KOPT-K1 (cell line): ENCODE results near the gene HECTD2.

Experiments used
- H3K27ac ChIP-seq: fragments of 200-600 bp; sonication (generic); 2 replicates; pipeline ENCODE4 v1.5.1; 2016; ENCODE audit warnings: antibody characterized with exemption, mild to moderate bottlenecking, low read depth, low read length; ENCODE audit not compliant: poor library complexity, severe bottlenecking
- H3K36me3 ChIP-seq: fragments of 200-600 bp; sonication (generic); 2 replicates; pipeline ENCODE4 v1.5.1; 2017; ENCODE audit warnings: antibody characterized with exemption, mild to moderate bottlenecking, low read length, moderate library complexity; ENCODE audit not compliant: insufficient read depth
- H3K9me3 ChIP-seq: fragments of 200-600 bp; sonication (generic); 2 replicates; pipeline ENCODE4 v1.5.1; 2017; ENCODE audit warnings: antibody characterized with exemption, low read length, mild to moderate bottlenecking; ENCODE audit not compliant: insufficient read depth, poor library complexity, severe bottlenecking

The HECTD2 gene

DNA sequence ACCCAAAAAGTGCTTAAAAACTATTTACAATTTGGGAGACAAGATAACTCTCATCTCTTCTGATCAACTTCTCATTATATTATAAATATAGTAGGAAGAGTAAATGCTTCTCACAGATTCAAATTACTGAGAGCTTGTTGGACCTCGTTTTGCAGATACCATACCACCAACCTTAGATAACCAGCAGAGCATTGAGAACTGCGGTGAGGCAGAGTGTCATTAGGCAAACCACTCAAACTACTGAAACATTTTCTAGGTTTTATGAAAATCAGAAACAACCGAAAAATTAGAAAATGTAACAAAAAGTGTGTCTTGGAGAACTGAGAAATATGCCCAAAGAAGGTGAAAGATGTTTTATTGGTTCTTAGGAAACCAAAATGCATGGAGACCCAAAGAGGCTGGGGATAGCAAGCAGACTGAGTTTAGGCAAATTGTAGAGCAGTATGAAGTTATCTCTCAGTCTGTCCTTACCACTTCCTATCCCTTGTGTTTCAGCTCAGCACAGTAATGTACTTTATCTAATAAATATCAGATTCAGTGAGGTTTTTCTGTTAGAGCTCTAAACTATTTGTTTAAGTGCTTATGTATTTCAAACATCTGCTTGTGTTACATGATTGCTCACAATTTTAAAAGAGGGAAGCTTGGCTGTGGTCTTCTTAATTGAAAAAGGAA lies 77.9 kb downstream of the HECTD2 start:
- H3K36me3 ChIP-seq, result no peaks in the 10 kb centered on the region

DNA sequence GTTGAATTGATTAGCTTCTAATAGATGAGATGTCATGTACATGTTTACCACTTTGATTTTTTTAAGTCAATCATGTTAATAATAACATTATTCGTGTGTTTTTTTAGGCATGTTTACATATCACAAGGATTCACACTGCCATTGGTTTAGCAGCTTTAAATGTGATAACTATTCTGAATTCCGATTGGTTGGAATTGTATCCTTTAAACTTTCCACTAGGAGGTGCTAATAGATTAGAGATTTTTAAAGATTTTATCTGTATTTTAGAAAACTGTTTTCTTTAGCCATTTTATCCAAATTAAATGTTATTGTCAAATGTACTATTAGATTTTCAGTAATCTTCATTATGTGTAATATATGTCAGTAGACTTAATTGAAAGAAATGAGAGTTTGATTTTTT lies 83.2 kb downstream of the HECTD2 start:
- Histone ChIP-seq H3K27ac (no peak overlapping the region), H3K36me3 (no peaks in the 10 kb centered on the region), H3K9me3 (no peaks in the 10 kb centered on the region)

More for the DNA sequence above, 77.9 kb downstream of the HECTD2 start:
- Histone ChIP-seq H3K27ac (no peak overlapping the region), H3K9me3 (no peaks in the 10 kb centered on the region)

DNA sequence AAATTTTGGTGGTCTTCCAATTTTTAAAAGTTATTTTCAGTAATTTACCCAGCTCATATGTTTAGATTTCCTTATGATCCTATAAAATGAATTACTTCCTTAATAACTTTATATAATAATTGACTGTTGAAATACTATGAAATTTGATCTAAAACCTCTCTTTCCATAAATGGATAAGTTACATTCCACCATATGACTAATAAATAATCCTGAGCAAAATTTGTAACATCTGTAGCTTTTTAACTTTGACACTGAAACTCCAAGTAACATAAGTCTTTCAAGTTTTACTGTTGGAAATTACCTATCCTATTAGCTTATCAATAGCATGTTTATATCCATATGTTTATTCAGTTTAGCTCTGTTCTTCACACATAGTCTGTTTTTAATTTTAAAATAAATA lies 85.3 kb downstream of the HECTD2 start:
- Histone ChIP-seq H3K9me3 (no peaks in the 10 kb centered on the region), H3K27ac (no peak overlapping the region), H3K36me3 (no peaks in the 10 kb centered on the region)

DNA sequence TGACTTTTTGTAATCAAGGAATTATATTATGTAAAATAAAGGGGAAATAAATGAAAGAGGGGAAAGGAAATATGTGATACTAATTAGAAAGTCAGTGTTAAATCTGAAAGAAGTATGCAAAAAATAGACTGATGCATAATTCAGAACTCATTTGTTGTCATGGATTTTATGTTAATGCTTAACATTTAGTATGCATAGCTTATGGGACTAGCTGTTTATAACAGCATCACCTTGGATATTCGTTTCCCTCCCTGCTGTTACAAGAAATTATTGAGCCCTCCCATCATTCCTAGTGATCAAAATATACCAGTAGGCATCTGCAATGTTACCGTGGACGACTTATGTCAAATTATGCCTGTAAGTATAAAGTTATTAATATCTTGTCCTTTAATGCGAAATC lies 85.9 kb downstream of the HECTD2 start:
- no peaks in the 10 kb centered on the region for H3K9me3 ChIP-seq
- no peak overlapping the region for H3K27ac ChIP-seq
- no peaks in the 10 kb centered on the region for H3K36me3 ChIP-seq

DNA sequence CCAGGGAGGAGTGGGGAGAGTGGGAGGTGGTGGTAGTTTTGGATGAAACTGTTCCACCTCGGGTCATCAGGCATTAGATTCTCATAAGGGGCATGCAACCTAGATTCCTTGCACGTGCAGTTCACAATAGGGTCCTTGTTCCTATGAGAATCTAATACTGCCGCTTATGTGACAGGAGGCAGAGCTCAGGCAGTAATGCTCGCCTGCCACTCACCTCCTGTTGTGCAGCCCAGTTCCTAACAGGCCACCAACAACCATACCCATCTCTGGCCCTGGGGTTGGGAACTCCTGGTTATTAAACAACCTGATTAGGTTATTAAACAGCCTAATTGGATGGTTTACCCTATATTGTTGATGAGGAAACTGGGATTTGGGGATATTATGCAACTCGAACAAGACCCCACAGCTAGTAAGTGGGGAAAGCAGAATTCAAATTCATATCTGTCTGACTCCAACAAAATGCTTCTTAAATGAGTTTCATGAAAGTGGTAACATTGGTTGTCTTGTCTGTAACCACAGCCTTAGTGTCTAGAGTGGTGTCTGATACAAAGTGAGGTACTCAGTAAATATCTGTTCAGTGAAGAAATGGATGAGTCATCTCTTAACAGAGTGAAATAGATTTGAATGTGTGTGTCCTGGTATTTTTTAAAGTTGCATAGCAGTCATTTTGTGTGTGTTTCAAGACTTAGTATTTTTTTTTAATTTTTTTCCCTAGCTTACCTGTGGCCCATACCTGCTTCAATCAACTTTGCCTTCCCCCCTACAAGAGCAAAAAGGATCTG lies 101.6 kb downstream of the HECTD2 start:
- H3K9me3 ChIP-seq, result no peaks in the 10 kb centered on the region
- no peak overlapping the region for H3K27ac ChIP-seq

DNA sequence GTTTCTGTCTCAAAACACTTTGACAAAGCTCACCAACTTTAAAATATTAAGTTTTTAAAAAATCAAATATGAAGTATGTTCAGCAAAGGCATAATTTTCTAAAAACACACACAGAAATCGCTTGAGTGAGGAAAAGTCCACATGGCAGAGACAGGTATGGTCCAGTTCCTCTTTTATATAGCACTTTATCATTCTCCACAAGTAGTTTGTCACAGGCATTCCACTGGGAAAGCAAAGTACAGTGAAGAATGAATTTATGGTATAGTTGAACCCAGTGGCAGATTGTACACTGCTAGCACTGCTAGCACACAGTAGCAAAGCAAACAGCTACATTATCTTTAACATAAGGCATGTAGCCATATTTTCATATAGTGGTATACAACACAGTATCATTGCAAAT lies 102.3 kb downstream of the HECTD2 start:
- H3K27ac ChIP-seq, result no peak overlapping the region
- no peaks in the 10 kb centered on the region for H3K9me3 ChIP-seq
- H3K36me3 ChIP-seq, result no peaks in the 10 kb centered on the region

More for the DNA sequence above, 101.6 kb downstream of the HECTD2 start:
- no peaks in the 10 kb centered on the region for H3K36me3 ChIP-seq

DNA sequence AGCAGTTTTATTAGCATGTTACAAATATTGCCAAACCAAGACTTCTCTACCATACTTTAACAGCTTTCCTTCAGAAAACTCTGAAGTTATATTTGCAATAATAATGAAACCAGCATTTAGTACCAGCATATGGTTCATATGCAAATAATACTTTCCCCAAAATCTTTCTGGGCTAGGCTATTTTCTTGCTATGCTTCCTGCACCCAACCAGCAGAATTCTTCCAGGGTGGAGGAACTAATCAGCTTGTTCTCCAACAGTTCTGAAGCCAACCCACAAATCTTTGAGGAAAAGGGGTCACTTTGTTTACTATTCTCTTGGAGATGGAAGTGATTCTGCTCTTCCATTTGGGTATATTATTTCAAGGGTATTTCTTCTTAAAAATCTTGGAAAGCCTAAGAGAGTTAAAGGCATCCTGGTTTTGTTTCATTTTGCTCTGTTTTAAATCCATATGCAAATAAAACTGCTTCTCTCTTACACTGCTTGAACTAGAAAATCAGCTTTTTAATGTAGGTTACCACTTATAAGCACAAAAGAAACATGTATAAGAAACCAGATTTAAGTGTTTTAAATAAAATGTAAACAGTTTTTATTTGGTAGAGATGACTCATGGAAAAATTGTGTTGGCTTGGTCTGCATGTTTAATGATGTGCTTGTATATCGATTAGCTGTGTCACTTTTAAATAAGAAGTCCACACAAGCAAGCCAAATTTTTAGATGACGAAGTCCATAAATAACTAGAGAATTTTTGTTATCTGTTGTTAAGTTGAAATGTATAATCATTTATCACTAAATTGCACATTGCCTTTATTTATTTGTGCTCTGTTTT lies 103.7 kb downstream of the HECTD2 start:
- Histone ChIP-seq H3K9me3 (no peaks in the 10 kb centered on the region), H3K36me3 (no peaks in the 10 kb centered on the region), H3K27ac (no peak overlapping the region)

DNA sequence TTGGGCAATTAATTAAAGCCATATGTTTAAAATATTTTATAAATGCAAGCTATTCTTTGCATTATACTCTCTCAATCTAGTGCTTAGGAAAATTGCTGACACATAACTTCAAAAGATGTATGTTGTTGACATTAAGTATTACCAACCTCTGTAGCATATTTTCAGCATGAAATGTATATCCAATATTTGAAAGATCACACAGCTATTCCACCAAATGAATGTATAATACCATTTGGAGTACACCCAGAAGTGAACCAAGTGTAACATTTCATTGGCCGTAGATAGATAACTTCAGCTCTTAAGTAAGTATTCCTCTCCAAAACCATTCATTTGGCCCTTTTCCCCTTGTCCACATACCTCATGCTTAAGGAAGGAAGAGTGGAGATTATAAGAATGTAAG lies 104.6 kb downstream of the HECTD2 start:
- Histone ChIP-seq H3K36me3 (no peaks in the 10 kb centered on the region), H3K9me3 (no peaks in the 10 kb centered on the region), H3K27ac (no peak overlapping the region)

DNA sequence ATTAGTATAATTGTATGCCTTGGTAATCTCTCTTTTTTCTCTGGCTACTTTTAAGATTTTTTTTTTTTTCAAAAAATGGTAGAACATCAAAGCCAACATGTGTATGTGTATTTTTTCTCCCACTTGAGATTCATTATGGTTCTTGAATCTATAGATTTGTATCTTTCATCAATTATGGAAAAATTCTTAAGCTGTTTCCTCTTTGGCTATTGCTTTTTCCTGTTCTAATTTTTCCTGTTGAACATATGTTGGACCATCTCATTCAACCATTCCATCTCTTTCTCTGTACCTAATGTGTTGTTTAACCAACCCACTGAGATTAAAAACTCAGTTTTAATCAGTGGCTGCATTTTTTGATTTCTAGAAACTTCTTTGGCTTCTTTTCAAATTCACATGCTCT lies 107.2 kb downstream of the HECTD2 start:
- no peak overlapping the region for H3K27ac ChIP-seq
- no peaks in the 10 kb centered on the region for H3K9me3 ChIP-seq
- no peaks in the 10 kb centered on the region for H3K36me3 ChIP-seq

DNA sequence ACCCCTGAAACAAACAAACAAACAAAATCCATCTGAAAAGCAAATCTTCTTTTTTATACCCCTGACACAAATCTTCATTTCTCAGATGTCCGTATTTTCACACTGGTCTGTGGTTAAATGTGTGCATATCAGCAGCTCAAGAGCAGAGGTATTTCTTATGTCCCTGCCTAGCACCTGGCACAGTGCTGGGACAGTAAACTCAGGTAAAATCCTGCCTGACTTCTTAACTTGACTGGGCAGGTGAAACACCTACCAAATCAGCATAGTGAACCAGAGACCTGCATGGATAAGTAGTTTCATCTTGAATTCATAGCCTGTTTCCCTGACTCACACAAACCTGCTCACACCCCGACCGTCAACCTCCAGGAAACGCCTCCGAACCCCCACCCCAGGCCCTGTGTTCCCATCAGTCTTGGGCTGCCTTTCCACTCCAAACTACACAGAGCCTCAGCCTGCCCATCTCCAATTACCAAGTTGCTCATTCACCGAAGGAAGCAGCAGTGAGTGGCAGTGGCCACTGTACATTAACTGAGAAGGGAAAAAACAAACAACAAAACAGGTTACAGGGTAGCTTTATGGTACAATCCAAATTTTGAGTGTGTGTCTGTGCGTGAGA lies 109.9 kb downstream of the HECTD2 start:
- Histone ChIP-seq H3K36me3 (no peaks in the 10 kb centered on the region), H3K9me3 (no peaks in the 10 kb centered on the region), H3K27ac (no peak overlapping the region)

DNA sequence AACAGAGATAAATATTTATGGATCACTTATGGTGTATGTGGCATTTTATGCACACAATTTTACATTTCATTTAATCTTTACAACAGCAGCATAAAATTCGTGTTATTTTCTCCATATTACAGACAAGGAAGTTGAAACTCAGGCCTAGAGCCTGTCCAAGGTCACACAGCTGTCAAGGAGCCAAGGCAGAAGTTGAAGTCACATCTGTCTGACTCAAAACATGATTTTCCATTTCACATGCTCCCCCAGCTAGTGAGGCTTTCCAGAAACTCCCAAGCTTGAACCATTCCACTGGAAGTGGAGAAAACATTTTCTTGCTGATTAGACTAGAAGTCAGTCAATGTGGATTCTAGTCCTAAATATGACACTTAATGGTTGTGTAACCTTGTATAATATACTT lies 110.5 kb downstream of the HECTD2 start:
- Histone ChIP-seq H3K36me3 (no peaks in the 10 kb centered on the region), H3K27ac (no peak overlapping the region)

DNA sequence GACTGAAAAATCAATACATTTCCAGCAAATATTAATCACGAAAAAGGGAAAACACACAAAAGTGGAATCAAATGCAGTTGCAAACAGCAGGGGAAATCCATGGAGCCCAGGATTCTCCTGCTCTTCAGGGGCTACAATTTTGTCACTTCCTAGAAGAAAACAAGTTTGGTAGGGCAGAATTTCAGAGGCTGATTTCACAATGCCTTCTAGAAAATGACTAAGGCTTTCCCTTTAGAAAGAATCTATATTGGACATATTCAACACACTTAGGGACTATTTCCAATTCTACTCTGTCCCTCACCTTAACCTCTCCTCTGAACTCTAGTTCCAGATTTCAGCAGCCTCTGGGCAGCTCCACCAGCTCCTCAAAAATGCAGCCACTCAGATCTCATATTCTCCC lies 111.3 kb downstream of the HECTD2 start:
- no peak overlapping the region for H3K27ac ChIP-seq
- H3K36me3 ChIP-seq, result no peaks in the 10 kb centered on the region
- H3K9me3 ChIP-seq, result no peaks in the 10 kb centered on the region

More for the DNA sequence above, 110.5 kb downstream of the HECTD2 start:
- no peaks in the 10 kb centered on the region for H3K9me3 ChIP-seq

DNA sequence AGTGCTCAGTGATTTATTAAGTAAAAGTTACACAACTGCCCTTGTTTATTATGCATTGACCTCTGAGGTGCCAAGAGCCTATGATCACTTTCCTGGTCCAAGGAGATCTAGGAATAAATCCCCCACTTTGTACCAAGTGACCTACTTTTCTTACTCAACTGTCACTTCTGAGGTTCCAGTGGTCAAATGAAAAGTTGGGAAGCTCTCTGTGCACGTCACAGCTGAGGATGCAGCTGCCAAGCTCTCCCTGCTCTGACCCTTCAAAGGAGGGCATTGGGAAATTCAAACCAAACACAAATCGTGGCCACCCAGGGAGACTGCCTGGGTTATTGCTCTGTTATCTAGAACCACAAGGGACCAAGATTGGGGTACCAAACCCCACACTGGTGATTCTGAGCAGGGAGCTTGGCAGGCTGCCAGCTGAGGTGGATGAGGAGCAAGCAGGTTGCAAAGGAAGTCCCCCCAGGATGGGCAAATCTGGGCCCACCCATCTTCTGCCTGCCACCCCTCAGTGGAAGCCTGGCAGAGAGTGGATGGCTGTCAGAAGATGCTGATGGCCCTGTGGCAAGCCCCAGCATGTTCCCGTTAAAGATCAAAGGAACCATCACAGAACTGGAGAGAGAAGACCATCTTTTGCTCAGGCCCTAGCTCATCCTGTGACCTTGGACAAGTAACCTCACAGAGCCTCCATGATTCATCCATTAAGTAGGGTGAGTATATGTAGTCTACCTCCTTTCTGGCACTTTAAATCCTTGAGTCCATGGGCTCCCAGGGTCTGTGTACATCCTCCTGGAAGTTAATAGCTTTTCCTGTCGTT lies 116.0 kb downstream of the HECTD2 start:
- no peaks in the 10 kb centered on the region for H3K9me3 ChIP-seq
- no peak overlapping the region for H3K27ac ChIP-seq
- H3K36me3 ChIP-seq, result no peaks in the 10 kb centered on the region

DNA sequence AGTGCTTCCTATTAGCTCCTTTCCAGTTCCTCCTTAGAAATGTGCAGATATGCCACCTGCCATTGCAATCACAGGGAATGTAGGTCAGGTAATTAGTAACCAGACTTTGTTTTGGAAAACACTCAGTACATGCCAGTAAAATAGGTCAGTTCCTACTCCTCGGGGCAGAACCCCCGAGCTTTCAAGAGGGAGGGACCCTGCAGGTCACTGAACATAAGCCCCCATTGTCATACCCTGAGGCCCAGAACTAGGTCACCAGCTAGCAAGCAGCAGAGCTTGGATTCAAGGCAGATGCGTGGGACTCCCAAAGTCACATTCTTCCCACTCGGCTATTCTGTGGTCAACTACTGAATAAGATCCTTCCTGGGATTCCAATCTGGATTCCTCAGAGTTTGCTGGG lies 117.9 kb downstream of the HECTD2 start:
- Histone ChIP-seq H3K36me3 (no peaks in the 10 kb centered on the region), H3K27ac (no peak overlapping the region), H3K9me3 (no peaks in the 10 kb centered on the region)
